WTC11 (cell line): ENCODE data around the gene SLC25A22.

ENCODE experiments used
- CDX4 ChIP-seq: fragments of 250-450 bp; sonication (Bioruptor Pico); IDR thresholded peaks from 2 replicates; pipeline ENCODE4 v1.9.0; 2021; ENCODE audit warnings: moderate library complexity, mild to moderate bottlenecking, inconsistent platforms, borderline replicate concordance
- CREB1 ChIP-seq: sonication (generic); formaldehyde crosslinking; IDR thresholded peaks from 2 replicates; pipeline ENCODE4 v1.8.0; 2023; ENCODE audit warnings: mild to moderate bottlenecking, missing genetic modification reagents
- CREM ChIP-seq: sonication (generic); formaldehyde crosslinking; IDR thresholded peaks from 2 replicates; pipeline ENCODE4 v1.8.1; 2022; ENCODE audit warnings: mild to moderate bottlenecking, missing genetic modification reagents, moderate library complexity
- CTCF ChIP-seq: fragments of 200-600 bp; IDR thresholded peaks from 2 replicates; pipeline ENCODE4 v1.8.0; 2022; ENCODE audit warnings: antibody characterized with exemption
- E2F1 ChIP-seq: sonication (generic); formaldehyde crosslinking; IDR thresholded peaks from 2 replicates; pipeline ENCODE4 v1.8.0; 2022; ENCODE audit warnings: mild to moderate bottlenecking, missing genetic modification reagents
- MAX ChIP-seq: sonication (generic); formaldehyde crosslinking; IDR thresholded peaks from 2 replicates; pipeline ENCODE4 v1.8.0; 2022; ENCODE audit warnings: mild to moderate bottlenecking, missing genetic modification reagents
- PRDM15 ChIP-seq: sonication (generic); formaldehyde crosslinking; IDR thresholded peaks from 2 replicates; pipeline ENCODE4 v1.8.0; 2022; ENCODE audit warnings: missing genetic modification reagents
- ZBTB21 ChIP-seq: sonication (generic); formaldehyde crosslinking; IDR thresholded peaks from 2 replicates; pipeline ENCODE4 v1.8.1; 2023; ENCODE audit warnings: mild to moderate bottlenecking, missing genetic modification reagents, borderline replicate concordance
- ZSCAN18 ChIP-seq: fragments of 250-450 bp; sonication (Bioruptor Pico); IDR thresholded peaks from 2 replicates; pipeline ENCODE4 v2.1.2; 2022; ENCODE audit warnings: mild to moderate bottlenecking, moderate library complexity

- no peak for TF ChIP-seq PRDM15 (CRISPR knock-in tag)
- TF ChIP-seq CTCF: no peak
- TF ChIP-seq CREM (CRISPR knock-in tag): no peak
- TF ChIP-seq MAX: no peak
- no peak for TF ChIP-seq CDX4
- no peak for TF ChIP-seq E2F1 (CRISPR knock-in tag)
- no peak for TF ChIP-seq CREB1
- no peak for TF ChIP-seq ZSCAN18
- TF ChIP-seq ZBTB21 (CRISPR knock-in tag): no peak
Observed at GRCh38 chr11:792873-793272, 5.2 kb downstream of the SLC25A22 start.
